Hepatocyte (in vitro differentiated cells): ENCODE results near the gene MLH3.

ENCODE experiments used
- CTCF ChIP-seq: fragments of 200-600 bp; sonication (generic); IDR thresholded peaks from 2 replicates; pipeline ENCODE4 v1.5.1; 2016; ENCODE audit warnings: antibody characterized with exemption, mild to moderate bottlenecking; ENCODE audit not compliant: poor library complexity
- EZH2 ChIP-seq: fragments of 200-600 bp; sonication (generic); IDR thresholded peaks from 2 replicates; pipeline ENCODE4 v1.6.1; 2016; ENCODE audit warnings: antibody characterized with exemption, mild to moderate bottlenecking, borderline replicate concordance

- TF ChIP-seq CTCF: no peak
- TF ChIP-seq EZH2: no peak
Measured at GRCh38 chr14:74985806-74986205, 65.5 kb downstream of the MLH3 start.
